DND-41 (cell line): ENCODE results near the gene NYAP2.

Experiments
- ATAC-seq: fragments of 200-7000 bp; cut with Tn5 transposase; 3 replicates; pipeline ENCODE4 v1.9.1; 2021; ENCODE audit warnings: low read depth; ENCODE audit not compliant: insufficient read depth
- DNase-seq: peaks from one replicate; pipeline ENCODE4 v3.0.0-alpha.2; 2020
- H2AFZ ChIP-seq: 2 replicates; pipeline ENCODE4 v1.6.0; 2012; ENCODE audit warnings: low read depth, low read length
- H3K27ac ChIP-seq: 2 replicates; pipeline ENCODE4 v1.5.1; 2012; ENCODE audit warnings: low read length, inconsistent platforms
- H3K27me3 ChIP-seq: fragments of 200-600 bp; sonication (generic); 2 replicates; pipeline ENCODE4 v1.6.0; 2012; ENCODE audit warnings: low read length, mild to moderate bottlenecking, inconsistent platforms; ENCODE audit not compliant: insufficient read depth, poor library complexity
- H3K36me3 ChIP-seq: 2 replicates; pipeline ENCODE4 v1.5.1; 2012; ENCODE audit warnings: low read length, inconsistent platforms; ENCODE audit not compliant: insufficient read depth
- H3K4me1 ChIP-seq: 2 replicates; pipeline ENCODE4 v1.5.1; 2012; ENCODE audit warnings: mild to moderate bottlenecking, low read length; ENCODE audit not compliant: insufficient read depth
- H3K4me2 ChIP-seq: 2 replicates; pipeline ENCODE4 v1.6.0; 2012; ENCODE audit warnings: mild to moderate bottlenecking, moderate library complexity, low read length, inconsistent platforms; ENCODE audit not compliant: insufficient read depth
- H3K4me3 ChIP-seq, 2 experiments: fragments of 200-600 bp in 1 of 2; shearing (Covaris generic) in 1 of 2; 2 replicates each; pipeline ENCODE4 v1.5.1; 2012 to 2016; ENCODE audit warnings: inconsistent platforms in 2 of 2, low read length in 2 of 2, mild to moderate bottlenecking in 2 of 2, low read depth in 1 of 2, moderate library complexity in 1 of 2
- H3K79me2 ChIP-seq: 2 replicates; pipeline ENCODE4 v1.6.0; 2012; ENCODE audit warnings: low read length, inconsistent platforms; ENCODE audit not compliant: insufficient read depth
- H3K9ac ChIP-seq: 2 replicates; pipeline ENCODE4 v1.6.0; 2012; ENCODE audit warnings: low read depth, mild to moderate bottlenecking, inconsistent platforms, low read length, moderate library complexity
- H3K9me3 ChIP-seq: 2 replicates; pipeline ENCODE4 v1.5.1; 2012; ENCODE audit warnings: low read length, moderate library complexity, mild to moderate bottlenecking, inconsistent platforms; ENCODE audit not compliant: insufficient read depth, severe bottlenecking
- H4K20me1 ChIP-seq: 2 replicates; pipeline ENCODE4 v1.6.0; 2012; ENCODE audit warnings: low read length; ENCODE audit not compliant: insufficient read depth
- CTCF ChIP-seq: IDR thresholded peaks from 2 replicates; pipeline ENCODE4 v1.5.1; 2012; ENCODE audit warnings: borderline replicate concordance, low read length, moderate library complexity, mild to moderate bottlenecking; ENCODE audit not compliant: poor library complexity, severe bottlenecking; ENCODE audit errors: extremely low read depth
- EZH2 ChIP-seq: IDR thresholded peaks from 3 replicates; pipeline ENCODE4 v1.6.1; 2012; ENCODE audit warnings: borderline replicate concordance, low read depth, mild to moderate bottlenecking, moderate library complexity, low read length, inconsistent platforms; ENCODE audit not compliant: severe bottlenecking

The NYAP2 gene

GRCh38 chr2:225597911-225598310 is 198.4 kb downstream of the NYAP2 start:
- no peaks in the 10 kb centered on the region for H3K4me1 ChIP-seq
- no peaks in the 10 kb centered on the region for H3K79me2 ChIP-seq
- no peaks in the 10 kb centered on the region for H4K20me1 ChIP-seq
- H3K4me2 ChIP-seq = no peak overlapping the region
- H3K36me3 ChIP-seq = no peaks in the 10 kb centered on the region
- H3K9me3 ChIP-seq = no peaks in the 10 kb centered on the region
- H3K27me3 ChIP-seq = no peaks in the 10 kb centered on the region
- H3K4me3 ChIP-seq = no peak overlapping the region
- no peak overlapping the region for H3K27ac ChIP-seq
- no peak overlapping the region for H2AFZ ChIP-seq
- DNase-seq (no peak), ATAC-seq (no peak)
- TF ChIP-seq CTCF (no peak), EZH2 (no peak)
- H3K9ac ChIP-seq = no peak overlapping the region

DNA sequence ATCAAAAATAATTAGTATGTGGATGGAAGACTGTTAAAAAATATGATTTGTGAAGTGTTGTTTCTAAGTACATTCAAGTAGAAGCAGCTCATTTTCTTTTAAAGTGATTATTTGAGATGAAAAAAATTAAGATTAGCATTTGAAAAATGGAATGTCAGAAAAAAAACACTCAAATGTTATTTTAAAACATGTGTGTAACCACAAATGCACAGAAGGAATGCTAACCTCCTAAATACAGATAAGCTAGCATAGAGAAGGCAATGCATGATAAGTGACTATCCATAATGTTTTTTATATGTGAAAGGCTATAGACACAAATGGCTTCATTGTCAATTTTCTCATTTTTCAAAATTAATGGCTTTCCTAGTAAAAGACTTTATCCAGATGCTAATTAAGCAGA is 198.9 kb downstream of the NYAP2 start:
- H3K27ac ChIP-seq = no peak overlapping the region
- no peak overlapping the region for H3K4me3 ChIP-seq
- no peaks in the 10 kb centered on the region for H3K27me3 ChIP-seq
- no peaks in the 10 kb centered on the region for H3K79me2 ChIP-seq
- no peak for ATAC-seq
- no peak overlapping the region for H3K9ac ChIP-seq
- H3K4me2 ChIP-seq = no peak overlapping the region
- no peak for DNase-seq
- no peaks in the 10 kb centered on the region for H3K36me3 ChIP-seq
- H3K9me3 ChIP-seq = no peaks in the 10 kb centered on the region
- no peak overlapping the region for H2AFZ ChIP-seq
- no peaks in the 10 kb centered on the region for H3K4me1 ChIP-seq
- TF ChIP-seq CTCF (no peak), EZH2 (no peak)
- H4K20me1 ChIP-seq = no peaks in the 10 kb centered on the region

DNA sequence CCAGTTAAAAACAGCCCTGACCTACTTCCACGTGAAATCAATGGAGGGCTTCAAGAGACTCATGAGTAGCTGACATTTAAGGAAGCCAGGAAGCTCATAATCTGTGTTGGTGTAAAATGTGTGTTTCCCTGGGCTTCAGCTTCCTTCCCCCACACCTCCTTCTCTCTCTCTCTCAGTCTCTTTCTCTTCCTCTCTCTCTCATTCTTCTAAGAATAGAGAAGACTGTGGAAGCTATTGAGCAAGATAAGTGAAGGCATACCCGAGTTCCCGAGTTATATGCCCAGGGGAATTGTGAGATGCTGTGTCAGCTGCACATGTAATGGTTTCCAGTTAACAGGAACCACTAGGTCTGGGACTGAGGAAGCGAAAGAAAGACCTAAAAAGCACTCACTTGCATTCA is 199.4 kb downstream of the NYAP2 start:
- no peak overlapping the region for H3K27ac ChIP-seq
- no peaks in the 10 kb centered on the region for H3K4me1 ChIP-seq
- H3K9me3 ChIP-seq = no peaks in the 10 kb centered on the region
- H3K9ac ChIP-seq = no peak overlapping the region
- no peaks in the 10 kb centered on the region for H4K20me1 ChIP-seq
- TF ChIP-seq CTCF (no peak), EZH2 (no peak)
- H3K79me2 ChIP-seq = no peaks in the 10 kb centered on the region
- no peak for ATAC-seq
- no peak overlapping the region for H3K4me2 ChIP-seq
- no peak overlapping the region for H3K4me3 ChIP-seq
- no peaks in the 10 kb centered on the region for H3K36me3 ChIP-seq
- no peak for DNase-seq
- H3K27me3 ChIP-seq = no peaks in the 10 kb centered on the region
- no peak overlapping the region for H2AFZ ChIP-seq

- H3K79me2 ChIP-seq = no peaks in the 10 kb centered on the region
- no peaks in the 10 kb centered on the region for H3K36me3 ChIP-seq
- no peaks in the 10 kb centered on the region for H3K9me3 ChIP-seq
- no peak for DNase-seq
- H3K27me3 ChIP-seq = no peaks in the 10 kb centered on the region
- no peak overlapping the region for H3K27ac ChIP-seq
- H3K9ac ChIP-seq = no peak overlapping the region
- H3K4me2 ChIP-seq = no peak overlapping the region
- TF ChIP-seq EZH2 (no peak), CTCF (no peak)
- H2AFZ ChIP-seq = no peak overlapping the region
- no peaks in the 10 kb centered on the region for H3K4me1 ChIP-seq
- H4K20me1 ChIP-seq = no peaks in the 10 kb centered on the region
- ATAC-seq = no peak
- no peak overlapping the region for H3K4me3 ChIP-seq
Measured at GRCh38 chr2:225599856-225600255, 200.3 kb downstream of the NYAP2 start.
